Gastroesophageal sphincter (tissue), 4 donors: ENCODE results near the gene AMBP. TPM values are rescaled to one million over a fixed set of nuclear protein-coding genes. Genes with fewer than 3 reads are reported as not detected.

Experiments used
- ATAC-seq: fragments of 150-250 bp; one replicate; pipeline ENCODE4 v1.9.1; 2016; ENCODE audit warnings: mild to moderate bottlenecking, moderate library complexity
- H3K27ac ChIP-seq, 4 donors: fragments of 200-600 bp; sonication (generic) in 3 of 4; 1 replicate in 3 of 4; 2 replicates in 1 of 4; pipeline ENCODE4 v1.5.1; 2016 to 2019
- H3K27me3 ChIP-seq: fragments of 200-600 bp; sonication (generic); one replicate; pipeline ENCODE4 v1.5.1; 2019
- H3K36me3 ChIP-seq, 2 donors: fragments of 200-600 bp; sonication (generic); one replicate each; pipeline ENCODE4 v1.5.1; 2019; ENCODE audit warnings: control low read depth in 1 of 2
- H3K4me1 ChIP-seq, 3 donors: fragments of 200-600 bp; sonication (generic); 1 replicate in 2 of 3; 2 replicates in 1 of 3; pipeline ENCODE4 v1.5.1; 2016 to 2019; ENCODE audit warnings: control low read depth in 2 of 3
- H3K4me3 ChIP-seq, 2 donors: fragments of 200-600 bp; sonication (generic); one replicate each; pipeline ENCODE4 v1.5.1; 2019; ENCODE audit warnings: mild to moderate bottlenecking in 1 of 2, moderate library complexity in 1 of 2
- H3K9me3 ChIP-seq, 3 donors: fragments of 200-600 bp; sonication (generic); one replicate each; pipeline ENCODE4 v1.5.1; 2017 to 2019; ENCODE audit warnings: control low read depth in 2 of 3
- CTCF ChIP-seq, 4 experiments: fragments of 200-600 bp in 2 of 4; fragments of 450-650 bp in 2 of 4; sonication (generic) in 1 of 4; IDR thresholded peaks; one replicate each; pipeline ENCODE4 v1.5.1; 2017 to 2019; ENCODE audit warnings: antibody characterized with exemption in 4 of 4, mild to moderate bottlenecking in 2 of 4, moderate library complexity in 2 of 4
- EP300 ChIP-seq: sonication (generic); formaldehyde crosslinking; IDR thresholded peaks from one replicate; pipeline ENCODE4 v1.6.1; 2017; ENCODE audit warnings: antibody characterized with exemption, mild to moderate bottlenecking
- POLR2A ChIP-seq, 2 donors: fragments of 450-650 bp; IDR thresholded peaks; one replicate each; pipeline ENCODE4 v1.6.1; 2017; ENCODE audit warnings: antibody characterized with exemption in 2 of 2, mild to moderate bottlenecking in 2 of 2, moderate library complexity in 1 of 2
- POLR2AphosphoS5 ChIP-seq: sonication (generic); formaldehyde crosslinking; IDR thresholded peaks from one replicate; pipeline ENCODE4 v1.6.1; 2017; ENCODE audit warnings: antibody characterized with exemption
- WGBS, 2 donors: methylation state at CpG; one replicate each; pipeline ENCODE4 v1.1.5; 2018; ENCODE audit warnings: low coverage in 1 of 2; 5-methylcytosine and 5-hydroxymethylcytosine counted together
- total RNA-seq, 4 donors: library from RNA; depleted of rRNA; stranded (reverse); fragments of >200 nt; gene quantifications; one replicate each; pipeline ENCODE4 v1.1.0, GENCODE V29; 2016

The AMBP gene
- total RNA-seq, 4 donors from 2014 or later, result not detected

GRCh38 chr9:114114364-114114763, 36.3 kb upstream of the AMBP start:
- TF ChIP-seq CTCF (IDR thresholded peaks at IDR 0.05) (no peak), POLR2A (IDR thresholded peaks at IDR 0.05) (no peak)
- Histone ChIP-seq H3K9me3 (no peaks in the 10 kb centered on the region), H3K4me1 (peaks cover 0 to 19% (median 9%) of the 10 kb centered on the region in 3 donors), H3K27ac (no peak overlapping the region), H3K27me3 (peaks cover 62% of the 10 kb centered on the region), H3K36me3 (no peaks in the 10 kb centered on the region), H3K4me3 (no peak overlapping the region)
- 44 to 64% methylated on average over 2 of the region's 2 CpGs for WGBS, 2 donors
- ATAC-seq, result no peak

- H3K27ac ChIP-seq, result peak overlapping the region in 2 of 4 donors; percentile 24 to 43
- 20 to 32% methylated on average over 1 to 4 of the region's 10 CpGs for WGBS, 2 donors
These were observed 34.9 kb upstream of the AMBP start for GRCh38 chr9:114112778-114113584.

GRCh38 chr9:114112325-114112724, 34.2 kb upstream of the AMBP start:
- WGBS, 2 donors, result no CpG with 5 or more reads among the region's 1 CpG
- no peak for ATAC-seq
- no peaks in the 10 kb centered on the region for H3K36me3 ChIP-seq
- peaks cover 42% of the 10 kb centered on the region for H3K27me3 ChIP-seq
- H3K9me3 ChIP-seq, result no peaks in the 10 kb centered on the region
- TF ChIP-seq POLR2AphosphoS5, result peak; percentile 43
- no peak for TF ChIP-seq POLR2A (IDR thresholded peaks at IDR 0.05)
- H3K4me1 ChIP-seq, result peaks cover 0 to 19% (median 9%) of the 10 kb centered on the region in 3 donors
- H3K27ac ChIP-seq, result no peak overlapping the region
- H3K4me3 ChIP-seq, result no peak overlapping the region

More at GRCh38 chr9:114112778-114113584, 34.9 kb upstream of the AMBP start:
- peaks cover 48% of the 10 kb centered on the region for H3K27me3 ChIP-seq
- H3K4me1 ChIP-seq, result peaks cover 0 to 19% (median 9%) of the 10 kb centered on the region in 3 donors
- H3K9me3 ChIP-seq, result no peaks in the 10 kb centered on the region
- no peak for TF ChIP-seq CTCF (IDR thresholded peaks at IDR 0.05)
- peak; percentile 41 for TF ChIP-seq POLR2AphosphoS5
- no peaks in the 10 kb centered on the region for H3K36me3 ChIP-seq
- peak; percentile 74 for ATAC-seq
- H3K4me3 ChIP-seq, result no peak overlapping the region

GRCh38 chr9:114110180-114110579, 32.1 kb upstream of the AMBP start:
- no peak overlapping the region for H3K27ac ChIP-seq
- no peak overlapping the region for H3K4me3 ChIP-seq
- ATAC-seq, result no peak
- peak; percentile 28 for TF ChIP-seq POLR2AphosphoS5
- no peak for TF ChIP-seq POLR2A (IDR thresholded peaks at IDR 0.05)
- 63 to 77% methylated on average over 2 of the region's 2 CpGs for WGBS, 2 donors
- H3K36me3 ChIP-seq, result no peaks in the 10 kb centered on the region
- peaks cover 21% of the 10 kb centered on the region for H3K27me3 ChIP-seq
- peaks cover 0 to 19% (median 5%) of the 10 kb centered on the region in 3 donors for H3K4me1 ChIP-seq
- no peaks in the 10 kb centered on the region for H3K9me3 ChIP-seq

- Histone ChIP-seq H3K9me3 (no peaks in the 10 kb centered on the region), H3K36me3 (no peaks in the 10 kb centered on the region), H3K27ac (no peak overlapping the region), H3K4me1 (peaks cover 0 to 19% (median 5%) of the 10 kb centered on the region in 3 donors), H3K4me3 (no peak overlapping the region), H3K27me3 (peaks cover 20% of the 10 kb centered on the region)
- TF ChIP-seq EP300 (no peak), CTCF (IDR thresholded peaks at IDR 0.05) (no peak), POLR2A (IDR thresholded peaks at IDR 0.05) (no peak), POLR2AphosphoS5 (no peak)
- ATAC-seq, result no peak
- WGBS, 2 donors, result 78% methylated on average over 5 of the region's 6 CpGs; no CpG with 5 or more reads in 1 of the 2 donors
These were observed 31.0 kb upstream of the AMBP start for GRCh38 chr9:114109124-114109523.
